PFSK-1 (cell line): ENCODE data around the gene KRT13.

Experiments
- FOXP2 ChIP-seq: optimal IDR thresholded peaks from 2 replicates; pipeline ENCODE3; 2011; ENCODE audit warnings: borderline replicate concordance, control low read depth, inconsistent platforms; ENCODE audit not compliant: insufficient read depth; ENCODE audit errors: extremely low read length, extremely low read depth
- POLR2AphosphoS5 ChIP-seq: IDR thresholded peaks from 2 replicates; pipeline ENCODE4 v1.6.1; 2012; ENCODE audit warnings: low read depth, mild to moderate bottlenecking, control low read depth, low read length, moderate library complexity
- SIN3A ChIP-seq: IDR thresholded peaks from 2 replicates; pipeline ENCODE4 v1.6.1; 2012; ENCODE audit warnings: mild to moderate bottlenecking, low read length, moderate library complexity, borderline replicate concordance; ENCODE audit not compliant: insufficient read depth
- TAF1 ChIP-seq: IDR thresholded peaks from 2 replicates; pipeline ENCODE4 v1.6.1; 2012; ENCODE audit warnings: low read length, control low read depth, borderline replicate concordance; ENCODE audit not compliant: insufficient read depth
- TF ChIP-seq, protein P1 (sequence below), 2 experiments: IDR thresholded peaks; 2 replicates each; pipeline versions ENCODE4 v1.6.1 to v1.8.0; 2011 to 2012; ENCODE audit warnings: low read depth in 2 of 2, low read length in 2 of 2, control low read depth in 1 of 2, inconsistent platforms in 1 of 2, mild to moderate bottlenecking in 1 of 2, moderate library complexity in 1 of 2; ENCODE audit not compliant: insufficient read depth in 1 of 2

Gene KRT13

DNA sequence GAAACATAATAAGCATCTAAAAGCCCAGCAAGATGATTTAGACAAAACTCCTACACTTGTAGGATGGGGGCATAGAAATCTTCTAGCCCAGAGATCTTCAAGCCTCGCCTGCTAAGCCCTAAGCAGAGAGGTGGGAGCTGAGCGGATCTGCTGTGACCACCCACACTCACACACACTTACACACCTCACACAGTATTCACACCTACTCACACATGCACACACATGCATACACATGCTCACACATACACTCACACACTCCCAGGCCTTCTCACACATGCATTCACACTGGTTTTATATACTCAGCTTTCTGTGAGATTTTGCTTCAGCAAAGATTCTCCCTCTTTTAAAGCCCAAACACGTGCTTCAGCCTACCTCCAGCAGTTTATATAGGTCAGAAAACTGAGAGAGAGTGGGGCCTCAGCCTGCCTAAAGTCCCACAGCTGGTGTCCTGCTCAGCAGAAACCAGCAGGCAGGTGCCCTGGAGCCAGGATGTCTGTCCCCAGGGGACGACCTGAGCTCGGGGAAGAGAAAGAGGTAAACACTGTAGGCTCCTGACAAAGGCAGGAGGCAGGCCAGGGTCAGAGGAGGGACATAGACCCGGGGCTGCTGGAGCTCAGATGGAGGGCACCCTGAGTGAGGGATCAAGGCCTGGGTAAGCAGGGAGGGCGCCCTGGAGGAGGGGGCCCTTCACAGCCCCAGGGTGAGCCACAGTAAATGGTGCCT lies 34.7 kb upstream of the KRT13 start:
- TF ChIP-seq, protein P1, sequence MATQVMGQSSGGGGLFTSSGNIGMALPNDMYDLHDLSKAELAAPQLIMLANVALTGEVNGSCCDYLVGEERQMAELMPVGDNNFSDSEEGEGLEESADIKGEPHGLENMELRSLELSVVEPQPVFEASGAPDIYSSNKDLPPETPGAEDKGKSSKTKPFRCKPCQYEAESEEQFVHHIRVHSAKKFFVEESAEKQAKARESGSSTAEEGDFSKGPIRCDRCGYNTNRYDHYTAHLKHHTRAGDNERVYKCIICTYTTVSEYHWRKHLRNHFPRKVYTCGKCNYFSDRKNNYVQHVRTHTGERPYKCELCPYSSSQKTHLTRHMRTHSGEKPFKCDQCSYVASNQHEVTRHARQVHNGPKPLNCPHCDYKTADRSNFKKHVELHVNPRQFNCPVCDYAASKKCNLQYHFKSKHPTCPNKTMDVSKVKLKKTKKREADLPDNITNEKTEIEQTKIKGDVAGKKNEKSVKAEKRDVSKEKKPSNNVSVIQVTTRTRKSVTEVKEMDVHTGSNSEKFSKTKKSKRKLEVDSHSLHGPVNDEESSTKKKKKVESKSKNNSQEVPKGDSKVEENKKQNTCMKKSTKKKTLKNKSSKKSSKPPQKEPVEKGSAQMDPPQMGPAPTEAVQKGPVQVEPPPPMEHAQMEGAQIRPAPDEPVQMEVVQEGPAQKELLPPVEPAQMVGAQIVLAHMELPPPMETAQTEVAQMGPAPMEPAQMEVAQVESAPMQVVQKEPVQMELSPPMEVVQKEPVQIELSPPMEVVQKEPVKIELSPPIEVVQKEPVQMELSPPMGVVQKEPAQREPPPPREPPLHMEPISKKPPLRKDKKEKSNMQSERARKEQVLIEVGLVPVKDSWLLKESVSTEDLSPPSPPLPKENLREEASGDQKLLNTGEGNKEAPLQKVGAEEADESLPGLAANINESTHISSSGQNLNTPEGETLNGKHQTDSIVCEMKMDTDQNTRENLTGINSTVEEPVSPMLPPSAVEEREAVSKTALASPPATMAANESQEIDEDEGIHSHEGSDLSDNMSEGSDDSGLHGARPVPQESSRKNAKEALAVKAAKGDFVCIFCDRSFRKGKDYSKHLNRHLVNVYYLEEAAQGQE (IDR thresholded peaks at IDR 0.05; ENCODE audit: insufficient read depth in 1 of 2, low read depth in 2 of 2, low read length in 2 of 2), result no peak
- no peak for TF ChIP-seq SIN3A
- TF ChIP-seq POLR2AphosphoS5, result no peak
- no peak for TF ChIP-seq TAF1
- TF ChIP-seq FOXP2, result no peak

- TF ChIP-seq FOXP2, result no peak
- TF ChIP-seq POLR2AphosphoS5, result no peak
- no peak for TF ChIP-seq TAF1
- TF ChIP-seq, protein P1 (IDR thresholded peaks at IDR 0.05; ENCODE audit: insufficient read depth in 1 of 2, low read depth in 2 of 2, low read length in 2 of 2), result no peak
- no peak for TF ChIP-seq SIN3A
These were observed 33.7 kb upstream of the KRT13 start for GRCh38 chr17:41539071-41539492.

DNA sequence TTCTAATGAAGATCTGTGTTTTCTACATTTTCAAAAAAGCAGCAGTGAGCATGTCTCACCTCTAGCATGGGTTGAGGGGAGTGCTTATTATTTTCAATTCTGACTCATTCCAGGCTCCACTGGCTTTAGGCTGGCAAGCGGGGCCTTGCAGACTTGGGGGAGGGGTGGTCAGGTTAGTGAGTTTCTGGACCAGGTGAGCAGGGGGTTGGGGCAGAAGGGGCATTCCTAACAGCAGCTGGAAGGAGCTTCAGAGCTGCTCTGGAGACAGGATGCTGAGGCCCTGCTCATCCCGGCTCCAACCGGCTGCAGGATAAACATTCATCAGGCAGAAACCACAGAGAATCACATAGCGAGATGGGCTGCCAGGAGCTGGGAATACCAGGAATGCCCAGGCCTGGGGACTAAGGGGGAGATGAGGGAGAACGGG lies 33.2 kb upstream of the KRT13 start:
- TF ChIP-seq POLR2AphosphoS5 (no peak), TAF1 (no peak), FOXP2 (no peak), SIN3A (no peak)
- TF ChIP-seq, protein P1 (IDR thresholded peaks at IDR 0.05; ENCODE audit: insufficient read depth in 1 of 2, low read depth in 2 of 2, low read length in 2 of 2), result no peak

DNA sequence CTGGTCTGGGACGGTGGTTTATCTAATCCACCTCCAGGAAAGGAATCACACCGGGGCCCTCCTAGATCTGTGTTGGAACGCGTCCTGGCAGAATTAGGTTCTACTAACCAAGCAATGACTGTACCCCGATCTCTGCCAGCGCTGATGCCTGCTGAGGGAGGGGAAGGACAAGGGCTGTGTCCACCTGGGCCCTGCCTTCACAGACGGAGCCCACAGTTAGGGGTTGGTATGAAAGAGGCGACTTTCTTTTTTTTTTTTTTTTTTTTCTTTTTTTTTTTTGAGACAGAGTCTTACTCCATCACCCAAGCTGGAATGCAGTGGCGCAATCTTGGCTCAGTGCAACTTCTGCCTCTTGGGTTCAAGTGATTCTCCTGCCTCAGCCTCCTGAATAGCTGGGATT lies 32.6 kb upstream of the KRT13 start:
- no peak for TF ChIP-seq POLR2AphosphoS5
- TF ChIP-seq SIN3A, result no peak
- TF ChIP-seq TAF1, result no peak
- TF ChIP-seq, protein P1 (IDR thresholded peaks at IDR 0.05; ENCODE audit: insufficient read depth in 1 of 2, low read depth in 2 of 2, low read length in 2 of 2), result no peak

DNA sequence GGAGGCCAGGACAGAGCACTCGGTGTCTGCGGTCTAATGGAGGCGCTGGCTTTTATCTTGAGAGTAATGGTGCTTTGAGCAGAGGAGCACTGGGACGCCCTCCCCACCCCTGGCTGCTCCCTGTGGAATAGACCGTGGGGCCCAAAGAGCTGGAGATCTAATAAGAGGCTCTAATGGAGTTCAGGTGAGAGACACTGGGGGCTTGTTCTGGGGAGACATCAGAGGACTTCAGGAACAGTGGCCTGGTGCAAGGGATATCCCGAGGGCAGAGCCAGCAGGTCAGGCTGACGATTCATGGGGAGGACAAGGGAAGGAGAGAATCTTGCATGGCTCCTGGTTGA lies 32.2 kb upstream of the KRT13 start:
- TF ChIP-seq FOXP2 (no peak), TAF1 (no peak), POLR2AphosphoS5 (no peak), SIN3A (no peak)
- TF ChIP-seq, protein P1 (IDR thresholded peaks at IDR 0.05; ENCODE audit: insufficient read depth in 1 of 2, low read depth in 2 of 2, low read length in 2 of 2), result no peak
